ENCODE measurements around the gene TMPRSS12. TPM values are rescaled to one million over a fixed set of nuclear protein-coding genes. Genes with fewer than 3 reads are reported as not detected.

The TMPRSS12 gene
- total RNA-seq, 1 experiment from 2014 or later: not detected

- ATAC-seq (no peak), DNase-seq (ENCODE audit: low read depth, low spot score) (no peak)
- ChIA-PET CTCF (no interaction called here), POLR2A (no interaction called here)
- Histone ChIP-seq H3K9me3 (ENCODE audit: control insufficient read depth, insufficient read depth, low read depth, low read length) (no peaks in the 10 kb centered on the region; the same call in 1 of the 2 replicates), H3K27me3 (ENCODE audit: control insufficient read depth, insufficient read depth, low read length) (no peaks in the 10 kb centered on the region), H3K27ac (ENCODE audit: low read length) (no peak overlapping the region), H3K4me3 (ENCODE audit: low read depth in 2 of 2, low read length in 2 of 2) (no peak overlapping the region), H3K4me1 (ENCODE audit: control insufficient read depth, insufficient read depth, low read length) (no peaks in the 10 kb centered on the region), H3K36me3 (ENCODE audit: control insufficient read depth, insufficient read depth, low read length) (no peaks in the 10 kb centered on the region)
- intact Hi-C loops (cut with micrococcal nuclease; ENCODE audit: unreplicated experiment): no loop called here
- TF ChIP-seq POLR2AphosphoS5 (IDR thresholded peaks at IDR 0.05; ENCODE audit: low read depth, low read length) (no peak), REST (IDR thresholded peaks at IDR 0.05; ENCODE audit: insufficient read depth in 1 of 2, low read depth in 2 of 2, low read length in 1 of 2) (no peak), TCF7L2 (IDR thresholded peaks at IDR 0.05; ENCODE audit: low read depth, low read length) (no peak)
- in situ Hi-C loops (cut with HindIII; ENCODE audit: low pct_unique_long_range_greater_than_20kb, low sequenced_read_pairs): no loop called here
- BruUV-seq (replicated peaks): no TSS peak
Observed at GRCh38 chr12:50839042-50839441, 3.7 kb upstream of the TMPRSS12 start.

GRCh38 chr12:50840809-50841487 lies 1.8 kb upstream of the TMPRSS12 start:
- H3K4me3 ChIP-seq (ENCODE audit: low read depth in 2 of 2, low read length in 2 of 2): no peak overlapping the region
- intact Hi-C loops (cut with micrococcal nuclease; ENCODE audit: unreplicated experiment): no loop called here
- no peaks in the 10 kb centered on the region for H3K27me3 ChIP-seq (ENCODE audit: control insufficient read depth, insufficient read depth, low read length)
- CTCF ChIA-PET: no interaction called here
- BruUV-seq (replicated peaks): no TSS peak
- POLR2A ChIA-PET: no interaction called here
- H3K4me1 ChIP-seq (ENCODE audit: control insufficient read depth, insufficient read depth, low read length): no peaks in the 10 kb centered on the region
- no peaks in the 10 kb centered on the region; the same call in 1 of the 2 replicates for H3K9me3 ChIP-seq (ENCODE audit: control insufficient read depth, insufficient read depth, low read depth, low read length)
- H3K36me3 ChIP-seq (ENCODE audit: control insufficient read depth, insufficient read depth, low read length): no peaks in the 10 kb centered on the region
- H3K27ac ChIP-seq (ENCODE audit: low read length): no peak overlapping the region
- DNase-seq (ENCODE audit: low read depth, low spot score) (no peak), ATAC-seq (no peak)
- no peak for TF ChIP-seq CTCF (IDR thresholded peaks at IDR 0.05)
- no peak for TF ChIP-seq POLR2AphosphoS5 (IDR thresholded peaks at IDR 0.05; ENCODE audit: low read depth, low read length)
- no peak for TF ChIP-seq SIN3A (IDR thresholded peaks at IDR 0.05; ENCODE audit: borderline replicate concordance, insufficient read depth, low read depth, low read length)
- TF ChIP-seq TCF7L2 (IDR thresholded peaks at IDR 0.05; ENCODE audit: low read depth, low read length): no peak
- no peak for TF ChIP-seq REST (IDR thresholded peaks at IDR 0.05; ENCODE audit: insufficient read depth in 1 of 2, low read depth in 2 of 2, low read length in 1 of 2)
- in situ Hi-C loops (cut with HindIII; ENCODE audit: low pct_unique_long_range_greater_than_20kb, low sequenced_read_pairs): no loop called here
